HG03045 (cell line): ENCODE measurements around the gene LRP1-AS.

ENCODE experiments used
- ATAC-seq: cut with Tn5 transposase; IDR thresholded peaks from one replicate; pipeline ENCODE4 v1.9.1; 2021; ENCODE audit warnings: mild to moderate bottlenecking, moderate library complexity; ENCODE audit not compliant: unreplicated experiment

The LRP1-AS gene

GRCh38 chr12:57142121-57142520, 5.3 kb downstream of the LRP1-AS start:
- no peak for ATAC-seq

DNA sequence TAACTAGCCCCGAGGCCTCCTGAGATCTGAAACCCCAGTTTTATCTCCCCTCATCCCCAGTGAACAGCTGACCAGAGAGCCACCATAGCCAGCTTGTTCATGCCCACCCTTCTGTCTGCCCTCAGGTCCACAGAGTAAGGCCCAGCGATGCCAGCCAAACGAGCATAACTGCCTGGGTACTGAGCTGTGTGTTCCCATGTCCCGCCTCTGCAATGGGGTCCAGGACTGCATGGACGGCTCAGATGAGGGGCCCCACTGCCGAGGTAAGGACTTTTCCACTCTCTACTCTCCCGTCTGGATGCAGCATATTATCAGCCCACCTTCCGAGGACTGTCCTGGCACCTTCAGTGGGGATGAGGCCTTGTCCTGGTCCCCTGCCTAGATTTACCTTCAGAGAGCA, 6.2 kb downstream of the LRP1-AS start:
- ATAC-seq: no peak

DNA sequence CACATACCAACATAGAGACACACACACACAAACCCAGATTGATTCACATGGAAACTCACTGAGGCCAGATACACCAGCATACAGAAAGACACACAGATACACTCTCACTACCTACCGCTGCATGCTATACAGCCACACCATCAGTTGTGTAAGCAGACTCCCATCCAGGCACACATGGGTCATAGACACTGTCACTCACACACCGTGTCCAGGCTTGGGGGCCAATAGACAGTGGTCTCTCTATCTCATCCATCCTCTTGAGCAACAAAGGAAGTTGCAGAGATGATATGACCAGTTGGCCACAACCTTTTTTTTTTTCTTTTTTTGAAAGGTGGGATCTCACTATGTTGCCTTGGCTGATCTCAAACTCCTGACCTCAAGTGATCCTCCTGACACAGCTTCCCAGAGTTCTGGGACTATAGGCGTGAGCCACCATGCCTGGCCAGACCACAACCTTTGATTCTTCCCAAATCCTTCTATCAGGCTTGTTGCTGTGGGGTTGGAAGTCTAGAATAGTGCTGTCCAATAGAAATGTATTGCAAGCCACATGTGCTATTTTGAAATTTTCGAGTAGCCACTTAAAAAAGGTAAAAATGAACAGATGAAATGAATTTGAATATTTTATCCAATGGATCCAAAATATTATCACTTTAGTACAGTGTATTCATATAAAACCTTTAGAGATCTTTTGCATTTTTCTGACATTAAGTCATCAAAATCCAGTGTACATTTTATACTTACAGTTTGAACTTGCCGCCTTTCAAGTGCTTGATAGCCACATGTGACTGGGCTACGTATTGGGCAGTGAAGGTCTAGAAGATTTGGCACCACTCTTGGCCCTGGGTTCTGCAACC, 7.4 kb downstream of the LRP1-AS start:
- ATAC-seq: no peak

DNA sequence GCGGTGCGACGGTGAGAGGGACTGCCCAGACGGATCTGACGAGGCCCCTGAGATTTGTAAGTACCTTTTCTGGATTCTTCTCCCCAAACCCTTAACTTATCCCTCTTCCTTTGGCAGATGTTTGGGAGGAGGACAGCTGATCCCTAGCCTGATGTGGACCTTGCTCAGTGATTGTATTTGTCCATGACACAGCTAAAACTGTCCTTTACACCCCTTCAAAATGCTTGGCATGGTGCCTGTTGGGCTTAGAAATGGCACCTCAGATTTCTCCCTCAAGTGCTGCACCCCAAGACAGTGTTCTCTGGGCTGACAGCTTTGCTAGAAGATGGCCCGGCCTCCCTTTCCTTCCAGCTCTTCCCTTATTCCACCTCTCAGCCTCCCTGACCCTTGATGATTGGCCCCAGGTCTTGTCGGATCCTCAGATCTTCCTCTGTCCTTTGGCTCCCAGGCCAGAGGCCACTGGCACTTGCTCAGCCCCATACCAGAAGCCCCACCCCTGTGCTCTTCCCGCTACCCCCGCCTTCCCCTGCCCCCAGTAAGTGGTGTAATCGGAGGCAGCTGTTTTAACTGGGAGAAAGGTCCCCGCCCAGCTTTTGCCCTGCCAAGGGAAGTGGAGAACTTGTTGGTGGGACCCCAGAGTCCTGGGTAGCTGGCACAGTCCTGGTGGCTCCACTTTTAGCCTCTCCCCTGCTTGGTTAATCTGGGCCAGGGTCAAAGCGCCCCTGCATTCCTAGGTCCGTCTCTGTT, 8.7 kb downstream of the LRP1-AS start:
- no peak for ATAC-seq

GRCh38 chr12:57135527-57136326, 11.7 kb downstream of the LRP1-AS start:
- no peak for ATAC-seq

GRCh38 chr12:57134949-57135348, 12.5 kb downstream of the LRP1-AS start:
- ATAC-seq: no peak

GRCh38 chr12:57133916-57134315, 13.5 kb downstream of the LRP1-AS start:
- no peak for ATAC-seq

DNA sequence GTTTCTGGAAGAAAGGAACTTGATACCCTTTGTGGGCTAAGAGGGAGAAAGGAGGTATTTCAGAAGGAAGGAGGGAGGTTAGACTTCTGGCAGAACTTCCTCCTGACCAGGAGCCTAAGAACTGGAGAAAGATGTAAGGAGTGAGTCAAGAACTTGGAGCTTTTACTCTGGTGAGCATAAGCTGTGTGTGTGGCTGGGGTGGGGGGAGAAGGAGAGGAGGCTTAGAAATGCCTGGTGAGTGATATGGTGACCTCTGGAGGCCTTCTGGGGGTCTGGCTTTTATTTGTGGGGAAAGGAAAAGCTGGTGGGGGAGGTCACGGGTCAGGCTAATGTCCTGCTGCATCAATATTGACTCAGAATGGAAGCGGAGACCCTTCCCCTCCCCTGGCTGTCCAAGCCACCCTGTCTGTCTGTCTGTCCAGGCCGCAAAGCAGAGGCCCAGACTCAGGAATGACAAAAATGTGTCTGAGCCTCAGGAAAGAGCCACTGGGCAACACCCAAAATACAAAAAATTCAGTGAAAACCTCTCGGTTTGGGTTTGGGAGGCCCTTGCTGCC, 14.3 kb downstream of the LRP1-AS start:
- ATAC-seq: no peak

DNA sequence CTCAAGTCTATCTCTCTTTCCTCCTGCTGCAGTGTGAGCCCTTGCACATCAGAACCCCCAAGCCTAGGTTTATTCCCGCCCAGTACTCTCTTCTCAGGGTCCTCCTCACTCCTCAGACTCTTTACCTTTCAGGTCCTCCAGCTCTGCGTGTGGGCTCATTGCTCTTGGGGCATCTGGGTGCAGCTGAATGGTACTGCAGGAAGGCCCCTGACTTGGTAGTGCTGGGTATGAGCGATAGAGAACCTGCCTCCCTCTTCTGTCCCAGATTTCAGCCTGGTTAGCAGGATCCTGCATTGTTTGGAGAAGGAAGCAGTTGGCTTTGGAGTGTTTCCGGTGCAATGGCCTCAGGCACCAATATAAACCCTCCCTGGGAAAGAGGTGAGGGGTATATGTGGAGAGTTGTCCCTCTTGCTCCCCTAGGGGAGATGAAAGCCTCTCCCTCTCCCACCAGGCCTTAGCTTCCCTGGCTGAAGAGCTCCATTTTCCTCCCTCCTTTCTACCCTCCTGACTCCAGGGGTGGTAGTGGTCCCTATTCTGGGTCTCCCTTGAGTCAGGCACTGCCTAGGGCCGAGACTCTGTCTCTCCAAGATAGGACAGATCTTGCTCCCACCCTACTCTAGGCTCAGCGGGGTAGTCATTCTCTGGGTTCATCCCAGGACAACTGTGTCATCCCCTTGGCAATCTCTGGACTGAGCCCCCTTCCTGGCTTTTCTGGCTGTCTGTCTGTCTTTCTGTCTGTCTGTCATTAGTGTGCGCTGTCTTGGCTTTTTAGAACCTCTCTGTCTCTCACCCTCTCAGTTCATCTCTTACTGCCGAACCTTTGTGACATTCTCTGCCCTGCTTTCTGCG, 15.3 kb downstream of the LRP1-AS start:
- no peak for ATAC-seq

DNA sequence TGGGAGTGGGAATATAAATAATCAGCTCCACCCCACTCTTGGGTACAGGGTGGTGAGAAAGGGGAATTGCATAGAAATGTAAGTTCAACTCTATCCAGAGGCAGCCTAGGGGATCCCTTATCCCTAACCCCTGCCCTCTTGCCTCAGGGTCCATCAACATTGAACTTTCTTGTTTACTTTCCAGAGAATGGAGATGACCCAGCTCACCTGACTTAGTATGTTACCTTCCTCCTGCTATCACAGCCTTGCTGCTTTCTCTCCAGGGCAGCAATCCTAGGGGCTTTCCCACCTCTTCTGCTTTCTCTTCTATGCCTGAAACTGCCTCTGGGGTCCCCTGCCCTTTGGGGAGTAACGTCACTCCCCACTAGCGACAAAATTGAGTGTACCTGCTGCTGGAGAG, 16.5 kb downstream of the LRP1-AS start:
- no peak for ATAC-seq

DNA sequence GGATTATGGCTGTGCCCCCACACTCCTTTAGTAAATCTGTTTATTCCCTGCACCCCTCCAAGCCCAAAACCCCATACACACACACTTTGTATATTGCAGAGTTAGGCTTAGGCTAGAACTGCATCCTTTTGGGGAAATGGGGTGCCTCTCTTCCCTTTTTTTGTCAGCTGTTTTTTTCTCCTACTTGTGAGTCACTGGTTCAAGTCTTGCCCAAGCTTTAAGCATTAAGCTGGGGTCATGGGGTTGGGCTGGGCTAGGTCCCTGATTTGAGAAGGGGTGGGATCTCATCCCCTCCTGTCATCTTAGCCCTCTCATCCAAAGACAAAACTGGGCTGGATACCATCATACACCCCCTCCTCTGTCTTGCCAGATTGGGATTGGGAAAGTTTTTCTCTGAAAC, 17.5 kb downstream of the LRP1-AS start:
- no peak for ATAC-seq

DNA sequence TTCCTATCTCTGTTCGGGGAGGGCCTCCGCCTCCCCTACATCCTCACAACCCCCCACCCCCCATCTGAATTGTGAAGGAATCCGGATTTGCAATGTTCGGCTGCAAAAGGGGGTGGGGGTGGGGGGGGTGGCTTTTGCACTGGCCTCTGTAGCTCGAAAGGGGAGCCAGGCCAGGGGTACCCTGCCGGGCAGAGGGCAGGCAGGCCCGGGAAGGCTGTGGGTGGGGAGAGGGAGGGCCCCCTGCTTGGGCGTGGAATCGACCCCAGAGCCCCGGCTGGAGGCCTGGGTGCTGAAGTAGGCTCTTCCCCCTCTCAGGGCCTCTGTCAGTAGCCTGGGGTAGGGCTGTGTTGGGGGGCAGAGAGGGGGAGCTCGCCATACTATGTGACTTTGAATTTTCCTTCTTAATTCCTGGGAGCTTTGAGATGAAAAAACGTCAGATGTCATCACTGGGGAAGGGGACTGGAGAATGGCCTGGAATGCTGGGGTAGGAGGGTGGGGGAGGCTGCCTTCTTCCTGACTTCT, 18.0 kb downstream of the LRP1-AS start:
- no peak for ATAC-seq

- ATAC-seq: no peak
Measured at GRCh38 chr12:57128519-57129247, 18.7 kb downstream of the LRP1-AS start.

- ATAC-seq: no peak
Measured at GRCh38 chr12:57127726-57128518, 19.5 kb downstream of the LRP1-AS start, which contains the start of gene LRP1. LRP1 (plus strand) TSS chr12:57128483; CDS start chr12:57128965, 482 bp downstream.

GRCh38 chr12:57127101-57127725, 20.2 kb downstream of the LRP1-AS start:
- no peak for ATAC-seq

GRCh38 chr12:57126561-57126960, 20.9 kb downstream of the LRP1-AS start:
- no peak for ATAC-seq

DNA sequence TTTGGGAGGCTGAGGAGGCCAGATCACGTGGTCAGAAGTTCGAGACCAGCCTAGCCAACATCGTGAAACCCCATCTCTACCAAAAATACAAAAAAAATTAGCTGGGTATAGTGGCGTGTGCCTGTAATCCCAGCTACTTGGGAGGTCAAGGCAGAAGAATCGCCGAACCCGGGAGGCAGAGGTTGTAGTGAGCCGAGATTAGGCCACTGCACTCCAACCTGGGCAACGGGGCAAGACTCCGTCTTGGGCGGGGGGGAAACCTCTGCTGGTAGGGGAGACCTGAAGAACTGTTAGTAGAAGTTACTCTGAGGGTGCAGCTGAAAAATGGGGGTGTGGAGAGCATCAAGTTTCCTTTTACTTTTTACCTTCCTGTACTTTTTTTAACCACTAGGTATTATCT, 21.4 kb downstream of the LRP1-AS start:
- ATAC-seq: no peak
